ENCODE results near the gene TMEM9B. TPM values are rescaled to one million over a fixed set of nuclear protein-coding genes. Genes with fewer than 3 reads are reported as not detected.

TMEM9B gene
- 31.5 and 33.0 TPM in 2 replicates for total RNA-seq

GRCh38 chr11:8964324-8965320 lies at the start of gene TMEM9B:
TSS of gene TMEM9B (minus strand) at chr11:8964442. CDS start at chr11:8964313, 129 bp downstream.

GRCh38 chr11:9003573-9004182 lies 39.4 kb upstream of the TMEM9B start, which contains the start of gene NRIP3:
TSS of gene NRIP3 (minus strand) at chr11:9004001. CDS start at chr11:9003935, 66 bp downstream.

GRCh38 chr11:8942518-8943066 lies 21.6 kb downstream of the TMEM9B start, which contains the start of gene ASCL3:
TSS of gene ASCL3 (minus strand) at chr11:8943016. CDS start at chr11:8938161, 4,855 bp downstream.

GRCh38 chr11:8932564-8933180 lies 31.6 kb downstream of the TMEM9B start, which contains the start of gene C11orf16:
TSS of gene C11orf16 (minus strand) at chr11:8932947. CDS start at chr11:8932308, 639 bp downstream.

GRCh38 chr11:8911029-8911823 lies 53.0 kb downstream of the TMEM9B start, which contains the start of gene AKIP1:
TSS of gene AKIP1 (plus strand) at chr11:8911189. CDS start at chr11:8911450, 261 bp downstream.

Other genes with a start within 250 kb of the TMEM9B start
- gene AKIP1, start 53.3 kb downstream of the TMEM9B start, total RNA-seq: 44.0 and 44.9 TPM in 2 replicates
- not detected in 2 replicates for gene C11orf16, start 31.5 kb downstream of the TMEM9B start, total RNA-seq
- gene ASCL3, start 21.4 kb downstream of the TMEM9B start, total RNA-seq: not detected in 2 replicates
- 9.7 and 11.8 TPM in 2 replicates for gene NRIP3, start 39.6 kb upstream of the TMEM9B start, total RNA-seq
- 0.30 and 1.2 TPM in 2 replicates for gene SCUBE2, start 127.2 kb upstream of the TMEM9B start, total RNA-seq

Data from bronchus fibroblast of lung (primary cell).